BE2C (cell line): ENCODE results near the gene TP73.
"Not testable (repeated sequence)": the region's sequence is repeated elsewhere in the genome, so short reads cannot be mapped to it uniquely, and the experiment has no call there.

ENCODE experiments used
- DNase-seq: peaks from one replicate; pipeline ENCODE4 v3.0.0-alpha.2; 2020
- H3K27me3 ChIP-seq: fragments of 250-450 bp; sonication (Bioruptor Pico); 2 replicates; pipeline ENCODE4 v1.5.1; 2020; ENCODE audit warnings: mild to moderate bottlenecking
- H3K36me3 ChIP-seq: fragments of 250-450 bp; sonication (Bioruptor Pico); 2 replicates; pipeline ENCODE4 v1.5.1; 2020; ENCODE audit warnings: mild to moderate bottlenecking
- H3K4me1 ChIP-seq: fragments of 250-450 bp; sonication (Bioruptor Pico); 2 replicates; pipeline ENCODE4 v1.5.1; 2020
- H3K4me3 ChIP-seq: 2 replicates; pipeline ENCODE4 v1.5.1; 2011; ENCODE audit warnings: low read depth, low read length
- H3K9me3 ChIP-seq: fragments of 250-450 bp; sonication (Bioruptor Pico); 2 replicates; pipeline ENCODE4 v1.5.1; 2020
- TF ChIP-seq, protein P1 (sequence below): IDR thresholded peaks from 2 replicates; pipeline ENCODE4 v1.5.1; 2012; ENCODE audit warnings: mild to moderate bottlenecking, low read depth, low read length

Gene TP73

DNA sequence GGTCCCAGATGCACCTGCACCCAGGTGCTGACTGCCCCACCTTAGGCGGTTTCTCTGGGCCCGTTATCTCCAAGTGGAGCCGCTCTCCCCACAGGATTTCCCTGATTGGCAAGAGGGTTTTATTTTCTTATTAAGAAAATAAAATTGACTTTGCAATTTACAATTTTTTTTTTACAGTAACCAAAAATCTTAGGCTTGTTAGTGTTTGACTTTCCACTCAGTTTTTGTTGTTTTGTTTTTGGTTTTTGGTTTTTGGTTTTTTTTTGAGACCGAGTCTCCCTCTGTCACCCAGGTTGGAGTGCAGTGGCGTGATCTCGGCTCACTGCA lies 95.2 kb downstream of the TP73 start:
- Histone ChIP-seq H3K27me3 (no peaks in the 10 kb centered on the region), H3K9me3 (no peaks in the 10 kb centered on the region), H3K36me3 (no peaks in the 10 kb centered on the region), H3K4me3 (peak overlapping the region; percentile 61), H3K4me1 (no peaks in the 10 kb centered on the region)
- TF ChIP-seq, protein P1, sequence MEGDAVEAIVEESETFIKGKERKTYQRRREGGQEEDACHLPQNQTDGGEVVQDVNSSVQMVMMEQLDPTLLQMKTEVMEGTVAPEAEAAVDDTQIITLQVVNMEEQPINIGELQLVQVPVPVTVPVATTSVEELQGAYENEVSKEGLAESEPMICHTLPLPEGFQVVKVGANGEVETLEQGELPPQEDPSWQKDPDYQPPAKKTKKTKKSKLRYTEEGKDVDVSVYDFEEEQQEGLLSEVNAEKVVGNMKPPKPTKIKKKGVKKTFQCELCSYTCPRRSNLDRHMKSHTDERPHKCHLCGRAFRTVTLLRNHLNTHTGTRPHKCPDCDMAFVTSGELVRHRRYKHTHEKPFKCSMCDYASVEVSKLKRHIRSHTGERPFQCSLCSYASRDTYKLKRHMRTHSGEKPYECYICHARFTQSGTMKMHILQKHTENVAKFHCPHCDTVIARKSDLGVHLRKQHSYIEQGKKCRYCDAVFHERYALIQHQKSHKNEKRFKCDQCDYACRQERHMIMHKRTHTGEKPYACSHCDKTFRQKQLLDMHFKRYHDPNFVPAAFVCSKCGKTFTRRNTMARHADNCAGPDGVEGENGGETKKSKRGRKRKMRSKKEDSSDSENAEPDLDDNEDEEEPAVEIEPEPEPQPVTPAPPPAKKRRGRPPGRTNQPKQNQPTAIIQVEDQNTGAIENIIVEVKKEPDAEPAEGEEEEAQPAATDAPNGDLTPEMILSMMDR: no peak
- no peak for DNase-seq

DNA sequence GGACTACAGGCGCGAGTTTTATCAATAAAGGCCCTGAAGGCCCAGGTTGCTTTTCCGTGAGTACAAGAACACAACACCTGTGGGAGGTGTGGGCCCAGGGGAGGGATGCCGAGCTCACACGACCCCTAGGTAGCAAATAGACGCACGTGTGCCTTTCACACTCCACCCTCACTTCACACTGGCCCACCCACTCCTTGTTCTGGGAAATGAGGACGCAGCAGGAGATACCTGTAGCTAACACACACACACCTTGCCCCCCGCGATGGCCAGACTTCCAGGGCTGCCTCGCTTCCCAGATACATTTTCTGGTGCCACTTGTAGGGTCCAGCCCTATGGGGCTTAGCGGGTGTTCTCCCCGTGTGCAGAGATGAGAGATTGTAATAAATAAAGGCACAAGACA lies 95.6 kb downstream of the TP73 start:
- no peaks in the 10 kb centered on the region for H3K36me3 ChIP-seq
- no peaks in the 10 kb centered on the region for H3K27me3 ChIP-seq
- no peak for DNase-seq
- H3K4me3 ChIP-seq: peak overlapping the region; percentile 61; the same call in 1 of the 2 replicates
- no peaks in the 10 kb centered on the region for H3K9me3 ChIP-seq
- H3K4me1 ChIP-seq: no peaks in the 10 kb centered on the region
- TF ChIP-seq, protein P1: no peak

DNA sequence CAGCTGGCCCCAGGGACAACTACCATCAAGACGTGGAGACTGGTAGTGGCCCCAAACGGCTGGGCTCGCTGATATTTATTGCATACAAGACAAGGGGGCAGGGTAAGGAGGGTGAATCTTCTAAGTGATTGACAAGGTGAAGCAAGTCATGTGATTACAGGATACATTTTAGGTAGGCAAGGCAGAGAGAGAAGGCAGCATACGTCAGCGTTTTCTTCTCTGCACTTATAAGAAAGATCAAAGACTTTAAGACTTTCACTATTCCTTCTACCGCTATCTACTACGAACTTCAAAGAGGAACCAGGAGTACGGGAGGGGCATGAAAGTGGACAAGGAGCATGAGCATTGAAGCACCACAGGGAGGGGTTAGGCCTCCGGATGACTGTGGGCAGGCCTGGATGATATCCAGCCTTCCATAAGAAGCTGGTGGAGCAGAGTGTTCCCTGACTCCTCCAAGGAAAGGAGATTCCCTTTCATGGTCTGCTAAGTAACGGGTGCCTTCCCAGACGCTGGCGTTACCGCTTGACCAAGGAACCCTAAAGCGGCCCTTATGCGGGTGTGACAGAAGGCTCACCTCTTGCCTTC lies 96.1 kb downstream of the TP73 start:
- H3K9me3 ChIP-seq, H3K27me3 ChIP-seq, DNase-seq, H3K36me3 ChIP-seq, H3K4me3 ChIP-seq, H3K4me1 ChIP-seq: not testable (repeated sequence)

DNA sequence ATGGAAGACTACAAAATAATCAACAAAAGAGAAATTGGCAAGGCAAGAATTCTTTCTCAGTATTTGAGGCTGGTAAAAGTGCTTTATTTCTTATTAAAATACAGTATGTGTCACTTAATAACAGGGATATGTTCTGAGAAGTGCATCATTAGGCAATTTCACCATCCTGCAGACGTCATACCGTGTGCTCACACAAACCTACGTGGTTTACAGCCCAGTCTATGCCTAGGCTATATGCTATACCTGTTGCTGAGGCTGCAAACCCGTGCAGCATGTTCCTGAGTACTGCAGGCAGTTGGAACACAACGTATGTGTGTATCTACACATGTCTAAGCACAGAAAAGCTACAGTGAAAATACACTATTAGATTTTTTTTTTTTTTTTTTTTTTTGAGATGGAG lies 97.2 kb downstream of the TP73 start:
- H3K4me1 ChIP-seq: no peaks in the 10 kb centered on the region
- no peaks in the 10 kb centered on the region for H3K36me3 ChIP-seq
- H3K27me3 ChIP-seq: no peaks in the 10 kb centered on the region
- TF ChIP-seq, protein P1: no peak
- H3K9me3 ChIP-seq: no peaks in the 10 kb centered on the region
- no peak for DNase-seq
- H3K4me3 ChIP-seq: no peak overlapping the region

DNA sequence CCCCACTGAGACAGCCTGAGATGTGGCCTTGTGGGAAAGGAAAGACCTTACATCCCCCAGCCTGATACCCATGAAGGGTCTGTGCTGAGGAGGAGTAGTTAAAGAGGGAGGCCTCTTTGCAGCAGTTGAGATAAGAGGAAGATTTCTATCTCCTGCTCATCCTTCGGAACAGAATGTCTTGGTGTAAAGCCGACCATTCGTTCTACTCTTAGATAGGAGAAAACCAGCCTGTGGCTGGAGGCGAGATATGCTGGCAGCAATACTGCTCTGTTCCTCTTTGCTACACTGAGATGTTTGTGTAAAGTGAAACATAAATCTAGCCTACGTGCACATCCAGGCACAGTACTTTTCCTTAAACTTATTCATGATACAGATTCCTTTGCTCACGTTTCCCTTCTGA lies 98.4 kb downstream of the TP73 start:
- no peaks in the 10 kb centered on the region for H3K36me3 ChIP-seq
- H3K9me3 ChIP-seq: no peaks in the 10 kb centered on the region
- H3K27me3 ChIP-seq: no peaks in the 10 kb centered on the region
- H3K4me1 ChIP-seq: no peaks in the 10 kb centered on the region
- no peak for DNase-seq
- TF ChIP-seq, protein P1: no peak
- no peak overlapping the region for H3K4me3 ChIP-seq

DNA sequence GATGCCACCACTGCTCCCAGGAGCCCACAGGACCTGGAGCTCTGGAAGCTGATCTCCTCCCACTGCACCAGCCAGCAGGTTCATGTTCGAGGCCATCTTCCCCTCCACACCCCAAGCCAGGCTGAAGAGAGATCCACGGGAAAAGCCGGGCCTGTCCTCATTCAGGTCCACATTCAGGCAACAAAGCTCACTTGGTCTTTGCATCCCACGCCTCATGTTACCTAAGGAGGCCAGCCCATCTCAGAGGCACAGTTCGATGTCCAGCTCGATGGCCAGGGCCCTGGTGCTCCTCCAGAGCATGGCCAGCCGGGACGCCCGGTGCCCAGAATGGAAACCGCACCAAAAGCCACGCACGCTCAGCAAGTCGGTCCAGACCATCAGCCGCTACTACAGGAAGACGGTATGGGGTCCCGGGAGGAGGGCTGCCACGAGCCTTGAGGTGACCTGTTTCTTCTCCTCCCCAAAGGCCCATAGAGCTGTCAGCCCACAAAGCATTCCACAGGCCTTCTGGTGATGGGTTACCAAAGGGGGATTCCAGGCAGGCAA lies 100.2 kb downstream of the TP73 start, which contains the start of gene CCDC27:
Gene CCDC27, plus strand, starts transcription at position 51 of the 546 bp plus-strand sequence. Its CDS starts 32 bp downstream, at position 83.
- H3K4me3 ChIP-seq: no peak within 1 kb of the TSS
- no peaks in the 10 kb centered on the region for H3K9me3 ChIP-seq
- TF ChIP-seq, protein P1: no peak
- H3K4me1 ChIP-seq: no peaks in the 10 kb centered on the region
- no peaks in the 10 kb centered on the region for H3K36me3 ChIP-seq
- DNase-seq: no peak
- peaks cover 4% of the 10 kb centered on the region; the same call in 1 of the 2 replicates for H3K27me3 ChIP-seq
